GM21723 (cell line): Measurements from ENCODE around the gene FAM89A.
"Not testable (repeated sequence)": the region's sequence is repeated elsewhere in the genome, so short reads cannot be mapped to it uniquely, and the experiment has no call there.

Experiments
- ATAC-seq: cut with Tn5 transposase; IDR thresholded peaks from one replicate; pipeline ENCODE4 v1.9.1; 2021; ENCODE audit warnings: mild to moderate bottlenecking, moderate library complexity; ENCODE audit not compliant: unreplicated experiment

FAM89A gene

GRCh38 chr1:231000639-231001038 is 39.4 kb downstream of the FAM89A start:
- no peak for ATAC-seq

GRCh38 chr1:231000201-231000600 is 39.9 kb downstream of the FAM89A start:
- no peak for ATAC-seq

DNA sequence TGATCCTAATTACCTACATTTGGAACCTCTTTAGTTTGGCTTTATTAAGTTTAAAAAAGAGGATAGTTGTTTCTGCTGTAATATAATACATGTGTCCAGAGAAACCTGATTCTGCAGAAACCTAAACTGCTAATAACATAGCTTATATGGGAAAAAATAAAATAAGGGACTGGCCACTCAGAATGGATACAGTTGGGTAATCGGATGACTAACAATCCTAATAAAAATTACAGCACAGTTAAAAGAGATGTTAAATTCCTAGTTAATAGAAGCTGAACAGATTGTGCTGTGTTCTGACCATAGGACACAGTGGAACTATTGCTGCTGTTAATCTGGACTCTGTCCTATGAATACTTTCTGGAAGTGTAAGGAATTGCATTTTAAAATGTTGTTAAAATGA is 45.2 kb downstream of the FAM89A start:
- ATAC-seq, result no peak

- no peak for ATAC-seq
Observed at GRCh38 chr1:230992100-230992774, 47.8 kb downstream of the FAM89A start.

DNA sequence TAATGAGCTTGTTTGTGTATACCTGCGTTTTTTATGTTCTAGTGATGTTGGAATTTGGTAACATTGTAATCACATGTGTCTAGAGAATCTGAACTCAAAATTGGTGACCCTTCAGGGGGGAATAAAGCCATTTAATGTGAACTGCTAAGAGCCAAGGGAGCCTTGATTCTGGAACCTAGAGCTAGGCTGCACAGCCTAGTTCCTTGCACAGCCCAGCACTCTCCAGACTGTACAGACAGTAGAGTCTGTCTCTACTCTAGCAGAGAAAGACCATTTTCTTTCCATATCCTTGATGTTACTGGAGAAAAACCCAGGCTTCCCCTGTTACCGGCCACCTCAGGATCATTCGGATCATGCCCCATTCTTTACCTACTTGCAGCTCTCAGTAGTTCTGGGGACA is 52.6 kb downstream of the FAM89A start:
- ATAC-seq, result no peak

DNA sequence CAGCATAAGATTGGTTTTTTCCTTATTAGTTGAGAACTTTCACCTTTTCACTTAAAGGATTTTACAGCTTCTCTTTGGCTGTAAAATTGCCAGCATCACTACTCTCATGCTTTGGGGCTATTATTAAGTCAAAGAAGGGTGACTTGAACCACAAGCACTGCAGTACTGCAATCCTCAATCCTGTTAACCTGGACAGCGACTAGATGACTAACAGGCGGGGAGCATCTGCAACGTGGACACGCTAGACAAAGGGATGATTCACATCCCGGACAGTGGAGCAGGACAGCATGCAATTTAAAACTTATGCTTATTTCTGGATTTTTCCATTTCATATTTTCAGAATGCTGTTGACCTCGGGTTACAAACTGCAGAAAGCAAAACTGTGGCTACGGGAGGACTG is 53.1 kb downstream of the FAM89A start:
- no peak for ATAC-seq

- ATAC-seq, result no peak
Observed at GRCh38 chr1:230985711-230986110, 54.3 kb downstream of the FAM89A start.

GRCh38 chr1:230984622-230985515 is 55.2 kb downstream of the FAM89A start:
- ATAC-seq, result not testable (repeated sequence)

DNA sequence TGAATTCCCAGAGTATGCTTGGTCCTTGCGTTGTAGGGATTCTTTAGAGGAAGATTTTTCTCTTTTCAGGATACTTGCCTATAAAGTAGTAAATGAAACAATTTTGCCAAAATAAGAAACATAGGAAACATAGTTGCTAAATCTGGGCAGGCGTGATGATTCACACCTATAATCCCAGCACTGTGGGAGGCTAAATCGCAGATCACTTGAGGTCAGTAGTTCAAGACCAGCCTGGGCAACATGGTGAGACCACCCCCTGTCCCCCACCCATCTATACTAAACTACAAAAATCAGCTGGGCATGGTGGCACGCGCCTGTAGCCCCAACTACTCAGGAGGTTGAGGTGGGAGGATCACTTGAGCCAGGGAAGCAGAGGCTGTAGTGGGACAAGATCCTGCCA is 56.2 kb downstream of the FAM89A start:
- no peak for ATAC-seq

DNA sequence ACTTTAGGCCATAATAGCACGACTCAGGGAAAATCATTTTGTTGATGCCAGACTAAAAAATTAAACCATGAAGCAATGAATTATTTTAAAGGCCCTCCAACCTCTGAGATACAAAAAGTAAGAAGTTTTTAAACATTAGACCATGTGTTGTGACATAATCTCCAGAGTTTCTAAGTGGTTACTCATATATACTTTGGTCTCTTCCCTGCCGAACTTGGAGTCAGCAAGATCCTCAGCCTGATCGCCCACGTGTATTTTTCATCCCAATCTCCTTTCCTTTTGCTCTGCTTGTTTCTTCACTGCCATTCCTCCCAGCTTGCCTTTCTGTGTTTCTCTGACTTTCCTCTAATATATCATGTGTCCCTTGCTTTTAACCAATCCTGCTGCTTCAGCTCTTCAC is 57.4 kb downstream of the FAM89A start:
- no peak for ATAC-seq

GRCh38 chr1:230979952-230980351 is 60.1 kb downstream of the FAM89A start:
- no peak for ATAC-seq

- no peak for ATAC-seq
Observed at GRCh38 chr1:230979389-230979716, 60.7 kb downstream of the FAM89A start.

GRCh38 chr1:230978491-230979388 is 61.3 kb downstream of the FAM89A start, which contains the start of the genes ARV1 and TTC13:
ARV1 (plus strand) TSS chr1:230979094; CDS start chr1:230979106, 12 bp downstream.
TTC13 (minus strand) TSS chr1:230978861; CDS start chr1:230978830, 31 bp downstream.
- ATAC-seq, result peak; percentile 91

DNA sequence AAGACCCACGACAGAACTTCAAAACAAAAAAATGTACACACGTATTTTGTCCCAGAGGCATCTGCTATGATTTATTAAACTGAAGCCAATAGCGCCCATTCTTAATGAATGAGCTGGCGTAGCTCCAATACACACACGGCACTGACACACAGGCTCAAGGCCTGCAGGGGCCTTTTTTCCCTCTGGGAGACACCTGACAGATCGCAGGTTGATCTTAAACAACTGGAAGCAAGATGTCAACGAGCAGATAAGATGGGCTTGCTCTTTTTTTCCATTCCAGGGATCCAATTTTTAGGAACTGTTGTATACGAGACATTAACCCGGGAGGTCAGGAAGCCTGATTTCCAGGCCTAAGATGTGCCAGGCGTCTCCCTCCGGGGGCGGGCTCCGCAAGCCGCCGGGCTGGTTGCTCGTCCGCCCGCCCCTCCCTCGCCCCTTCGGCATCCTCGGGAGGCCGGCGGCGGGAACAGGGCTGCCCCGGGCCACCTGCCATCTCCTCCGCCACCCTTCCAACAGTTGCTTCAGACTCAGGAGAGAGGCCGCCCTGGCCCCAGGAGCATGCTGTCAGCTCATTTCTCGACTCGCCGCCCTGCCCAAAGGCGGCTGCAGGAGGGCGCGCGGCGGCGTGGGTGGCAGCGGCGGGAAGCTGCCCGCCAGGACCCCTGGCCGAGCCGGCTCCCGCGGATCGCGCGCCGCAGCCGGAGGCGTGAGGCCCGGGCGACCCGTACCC is 62.1 kb downstream of the FAM89A start:
- peak; percentile 14 for ATAC-seq

GRCh38 chr1:230976825-230977747 is 63.0 kb downstream of the FAM89A start:
- no peak for ATAC-seq

GRCh38 chr1:230976360-230976759 is 63.7 kb downstream of the FAM89A start:
- ATAC-seq, result no peak

- ATAC-seq, result no peak
Observed at GRCh38 chr1:230975636-230976035, 64.4 kb downstream of the FAM89A start.

GRCh38 chr1:230972855-230973271 is 67.2 kb downstream of the FAM89A start:
- peak; percentile 70 for ATAC-seq

- ATAC-seq, result no peak
Observed at GRCh38 chr1:230971771-230972170, 68.3 kb downstream of the FAM89A start.
